Measurements from ENCODE around the gene ZNF649.

DNA sequence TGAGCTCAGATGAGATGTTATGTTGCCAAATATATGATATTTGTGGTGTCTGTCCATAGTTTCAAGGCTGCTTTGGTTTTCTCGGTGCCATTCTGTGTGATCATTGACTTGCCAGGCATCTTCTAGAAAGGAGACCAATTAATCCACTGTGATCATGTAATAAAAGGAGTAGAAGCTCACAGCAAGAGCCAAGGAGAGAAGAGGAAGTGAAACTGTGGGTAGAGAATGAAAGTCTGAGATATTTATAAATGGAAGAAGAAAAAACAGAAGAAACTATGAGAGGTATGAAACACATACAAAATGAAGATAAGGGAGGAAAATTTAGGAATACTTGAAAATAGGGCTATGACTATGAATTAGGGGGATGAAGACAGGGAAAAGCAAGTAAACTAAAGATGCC, 11.3 kb upstream of the ZNF649 start:
- TF ChIP-seq CTCF (conservative IDR thresholded peaks at IDR 0.05) (no peak), ZFX (IDR thresholded peaks at IDR 0.05) (no peak)
